ENCODE measurements around the gene TBC1D17. TPM values are rescaled to one million over a fixed set of nuclear protein-coding genes. Genes with fewer than 3 reads are reported as not detected.

TBC1D17 gene
- total and polyA plus RNA-seq, 4 donors, result 11.3 to 27.9 (median 17.2) TPM

- no peak for DNase-seq (ENCODE audit: low spot score)
- no peak overlapping the region for H3K27ac ChIP-seq (ENCODE audit: low read depth in 1 of 2, low read length in 2 of 2)
- no peak overlapping the region for H3K4me3 ChIP-seq (ENCODE audit: low read depth in 1 of 3, low read length in 3 of 3)
- WGBS, result 72% methylated on average over 14 of the region's 14 CpGs
- H3K36me3 ChIP-seq (ENCODE audit: control insufficient read depth in 4 of 4, insufficient read depth in 3 of 4, low read depth in 1 of 4, low read length in 3 of 4), result peaks cover 0 to 14% (median 1%) of the 10 kb centered on the region in 4 donors
- H3K9ac ChIP-seq (ENCODE audit: low read depth in 1 of 2, low read length in 2 of 2), result no peak overlapping the region
- TF ChIP-seq HNF4G (IDR thresholded peaks at IDR 0.05) (no peak), CTCF (IDR thresholded peaks at IDR 0.05; ENCODE audit: low read depth, low read length, missing input control) (no peak), ZBTB33 (IDR thresholded peaks at IDR 0.05) (no peak), FOXA1 (IDR thresholded peaks at IDR 0.05) (no peak), MAX (IDR thresholded peaks at IDR 0.05) (no peak), YY1 (IDR thresholded peaks at IDR 0.05) (no peak), NR2F2 (IDR thresholded peaks at IDR 0.05) (no peak), EGR1 (IDR thresholded peaks at IDR 0.05; ENCODE audit: low read depth in 2 of 2) (no peak), FOXA2 (IDR thresholded peaks at IDR 0.05) (no peak), JUND (IDR thresholded peaks at IDR 0.05) (no peak), SP1 (IDR thresholded peaks at IDR 0.05) (no peak), ATF3 (IDR thresholded peaks at IDR 0.05) (no peak), RXRA (IDR thresholded peaks at IDR 0.05) (no peak)
- H3K9me3 ChIP-seq (ENCODE audit: control insufficient read depth in 4 of 4, low read length in 3 of 4), result no peaks in the 10 kb centered on the region
- no peaks in the 10 kb centered on the region for H3K27me3 ChIP-seq (ENCODE audit: control insufficient read depth in 4 of 4, insufficient read depth in 4 of 4, low read length in 3 of 4)
- H3K4me1 ChIP-seq (ENCODE audit: control insufficient read depth in 4 of 4, insufficient read depth in 4 of 4, low read length in 3 of 4), result peaks cover 3 to 19% (median 13%) of the 10 kb centered on the region in 4 donors
Observed at GRCh38 chr19:49852631-49853126, 24.8 kb upstream of the TBC1D17 start.

GRCh38 chr19:49853852-49854377 lies 23.6 kb upstream of the TBC1D17 start:
- TF ChIP-seq HNF4A (conservative IDR thresholded peaks at IDR 0.05), result no peak
- TF ChIP-seq MAX (IDR thresholded peaks at IDR 0.05), result no peak
- TF ChIP-seq CTCF (IDR thresholded peaks at IDR 0.05; ENCODE audit: low read depth, low read length, missing input control), result no peak
- no peak for TF ChIP-seq EGR1 (IDR thresholded peaks at IDR 0.05; ENCODE audit: low read depth in 2 of 2)
- no peak for TF ChIP-seq ZBTB33 (IDR thresholded peaks at IDR 0.05)
- TF ChIP-seq GABPA (IDR thresholded peaks at IDR 0.05 in 1 of 2, conservative IDR thresholded peaks at IDR 0.05 in 1 of 2), result no peak
- no peak for TF ChIP-seq FOXA2 (IDR thresholded peaks at IDR 0.05)
- no peak for TF ChIP-seq JUND (IDR thresholded peaks at IDR 0.05)
- TF ChIP-seq YY1 (IDR thresholded peaks at IDR 0.05), result no peak
- H3K4me1 ChIP-seq (ENCODE audit: control insufficient read depth in 4 of 4, insufficient read depth in 4 of 4, low read length in 3 of 4), result peaks cover 3 to 19% (median 13%) of the 10 kb centered on the region in 4 donors

More at GRCh38 chr19:49853852-49854377, 23.6 kb upstream of the TBC1D17 start:
- 93% methylated on average over 10 of the region's 10 CpGs for WGBS
- Histone ChIP-seq H3K9me3 (ENCODE audit: control insufficient read depth in 4 of 4, low read length in 3 of 4) (no peaks in the 10 kb centered on the region), H3K9ac (ENCODE audit: low read depth in 1 of 2, low read length in 2 of 2) (no peak overlapping the region), H3K27ac (ENCODE audit: low read depth in 1 of 2, low read length in 2 of 2) (no peak overlapping the region), H3K27me3 (ENCODE audit: control insufficient read depth in 4 of 4, insufficient read depth in 4 of 4, low read length in 3 of 4) (no peaks in the 10 kb centered on the region), H3K4me3 (ENCODE audit: low read depth in 1 of 3, low read length in 3 of 3) (no peak overlapping the region), H3K36me3 (ENCODE audit: control insufficient read depth in 4 of 4, insufficient read depth in 3 of 4, low read depth in 1 of 4, low read length in 3 of 4) (peaks cover 0 to 24% (median 3%) of the 10 kb centered on the region in 4 donors)
- DNase-seq (ENCODE audit: low spot score), result no peak
